Nucleus accumbens (tissue), 56 donors: ENCODE measurements around the gene SPDL1.

ENCODE experiments used
- DNase-seq, 56 donors: peaks; one replicate each; lab custom pipeline; 2025; lab: John Stamatoyannopoulos, UW

The SPDL1 gene, protein sequence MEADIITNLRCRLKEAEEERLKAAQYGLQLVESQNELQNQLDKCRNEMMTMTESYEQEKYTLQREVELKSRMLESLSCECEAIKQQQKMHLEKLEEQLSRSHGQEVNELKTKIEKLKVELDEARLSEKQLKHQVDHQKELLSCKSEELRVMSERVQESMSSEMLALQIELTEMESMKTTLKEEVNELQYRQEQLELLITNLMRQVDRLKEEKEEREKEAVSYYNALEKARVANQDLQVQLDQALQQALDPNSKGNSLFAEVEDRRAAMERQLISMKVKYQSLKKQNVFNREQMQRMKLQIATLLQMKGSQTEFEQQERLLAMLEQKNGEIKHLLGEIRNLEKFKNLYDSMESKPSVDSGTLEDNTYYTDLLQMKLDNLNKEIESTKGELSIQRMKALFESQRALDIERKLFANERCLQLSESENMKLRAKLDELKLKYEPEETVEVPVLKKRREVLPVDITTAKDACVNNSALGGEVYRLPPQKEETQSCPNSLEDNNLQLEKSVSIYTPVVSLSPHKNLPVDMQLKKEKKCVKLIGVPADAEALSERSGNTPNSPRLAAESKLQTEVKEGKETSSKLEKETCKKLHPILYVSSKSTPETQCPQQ

DNA sequence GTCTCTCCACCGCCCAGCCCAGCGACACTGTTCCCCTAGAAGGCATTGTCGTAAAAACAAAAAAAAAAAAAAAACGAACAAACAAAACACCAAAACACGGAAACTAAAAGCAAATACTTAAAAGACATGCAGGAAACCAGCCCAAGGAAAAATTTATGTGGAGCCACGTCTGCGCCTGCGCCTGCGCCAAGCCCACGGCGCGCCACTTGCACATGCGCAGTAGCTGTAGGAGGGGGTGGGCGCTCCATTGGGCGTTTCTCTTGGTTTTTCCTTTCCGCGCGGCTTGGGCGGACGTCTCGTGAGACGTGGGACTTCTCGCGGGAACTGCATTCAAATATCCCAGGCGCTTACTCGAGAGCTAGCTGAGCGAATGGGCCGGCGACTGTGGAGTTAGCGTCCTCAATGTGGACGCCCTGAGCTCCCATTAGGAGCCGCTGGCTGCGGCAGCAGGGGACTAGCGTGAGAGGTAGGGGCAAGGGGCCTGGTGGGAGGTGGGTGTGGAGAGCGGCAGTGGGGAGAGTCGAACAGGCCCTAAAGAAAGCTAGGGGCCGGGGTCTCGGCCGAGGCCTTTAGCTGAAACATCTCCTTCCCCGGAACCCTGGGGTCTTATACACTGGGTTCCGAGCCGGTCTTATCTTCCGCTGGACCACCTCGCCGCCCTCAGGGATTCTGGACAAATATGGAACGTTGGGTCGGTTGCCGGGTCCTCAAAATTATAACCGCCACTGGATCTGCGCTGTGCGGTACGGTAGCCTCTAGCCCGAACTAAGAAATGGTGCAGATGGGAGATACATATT lies at the start of gene SPDL1:
TSS of gene SPDL1 (plus strand) at position 350 of the 797 bp plus-strand sequence. CDS start 4,644 bp downstream, outside the sequence.
- DNase-seq, result peak; percentile 44 to 96 (median 88)

DNA sequence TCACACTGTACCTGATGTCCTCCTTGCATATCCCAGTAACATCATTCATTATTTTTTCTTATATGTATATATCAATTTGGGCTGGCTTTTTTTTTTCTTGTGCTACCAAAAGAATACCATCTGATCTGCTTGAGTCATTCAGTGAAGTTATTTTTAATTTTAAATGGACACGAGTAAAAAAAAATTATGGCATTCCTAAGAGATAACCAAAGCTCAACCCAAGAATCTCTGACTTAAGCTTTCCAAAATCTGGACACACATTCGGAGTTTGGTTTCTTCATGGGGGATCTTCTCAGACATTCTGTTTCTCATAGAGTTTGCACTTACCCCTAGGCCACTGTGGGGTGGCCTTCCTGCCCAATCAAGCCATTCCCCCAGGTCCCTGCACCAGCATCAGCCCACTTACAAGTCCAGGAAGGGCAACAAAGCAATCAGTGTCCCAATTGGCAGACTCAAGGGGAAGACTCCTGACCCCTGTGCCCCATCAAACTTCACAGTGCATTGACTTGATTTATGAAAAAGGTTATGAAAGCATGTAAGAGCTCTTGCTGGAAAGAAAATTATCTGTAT lies 49.2 kb upstream of the SPDL1 start:
- no peak for DNase-seq

GRCh38 chr5:169534939-169535338 lies 48.6 kb upstream of the SPDL1 start:
- DNase-seq, result no peak

GRCh38 chr5:169538944-169539343 lies 44.6 kb upstream of the SPDL1 start:
- no peak for DNase-seq

DNA sequence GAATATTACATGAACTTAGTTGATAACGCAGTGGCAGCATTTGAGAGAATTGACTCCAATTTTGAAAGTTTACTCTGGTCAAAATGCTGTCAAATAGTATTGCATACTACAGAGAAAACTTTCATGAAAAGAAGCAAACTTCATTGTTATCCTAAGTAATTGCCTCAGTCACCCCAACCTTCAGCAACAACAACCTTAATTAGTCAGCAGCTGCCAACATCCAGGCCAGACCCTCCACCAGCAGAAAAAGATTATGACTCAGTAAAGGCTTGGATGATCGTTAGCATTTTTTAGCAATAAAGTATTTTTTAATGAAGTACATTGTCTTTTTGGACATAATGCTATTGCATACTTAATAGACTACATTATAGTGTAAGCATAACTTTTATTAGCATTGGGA lies 40.8 kb upstream of the SPDL1 start:
- DNase-seq, result no peak

GRCh38 chr5:169544264-169544950 lies 39.2 kb upstream of the SPDL1 start:
- DNase-seq, result no peak

DNA sequence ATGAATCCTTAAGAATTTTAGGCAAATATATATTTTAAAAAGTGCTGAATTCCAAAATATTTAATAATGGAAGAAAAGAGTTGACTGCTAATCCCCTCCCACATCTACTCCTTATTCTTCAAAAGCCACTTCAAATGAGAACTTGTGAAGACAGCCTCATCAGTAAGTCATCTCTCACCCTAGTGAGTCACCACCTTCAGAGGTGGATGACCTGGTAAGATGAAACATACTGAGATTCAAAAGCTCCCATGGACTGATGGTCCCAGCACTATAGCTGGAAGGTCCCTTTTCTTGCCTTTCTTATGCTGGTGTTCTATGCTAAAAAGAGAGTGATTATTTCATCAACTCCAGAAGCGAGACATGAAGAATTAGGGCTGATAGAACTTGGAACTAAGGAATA lies 37.8 kb upstream of the SPDL1 start:
- DNase-seq, result no peak

DNA sequence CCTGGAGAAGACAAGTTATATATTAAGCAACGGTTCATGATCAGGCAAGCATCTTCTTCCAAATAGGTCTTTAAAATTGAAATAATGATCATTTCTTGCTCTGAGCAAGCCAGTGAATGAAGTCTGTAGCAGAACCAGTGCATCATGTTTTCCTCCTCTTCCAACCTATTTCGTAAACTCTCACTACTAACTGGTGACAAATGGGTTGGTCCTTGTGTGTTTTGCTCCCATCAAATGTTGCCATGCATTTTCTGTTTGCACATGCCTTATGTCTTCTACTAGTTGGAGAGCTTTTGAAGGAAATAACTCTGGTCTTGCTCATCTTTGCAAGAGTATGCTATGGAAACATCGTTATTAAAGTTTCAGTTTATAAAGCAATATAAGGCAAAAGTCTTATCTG lies 37.2 kb upstream of the SPDL1 start:
- no peak for DNase-seq

GRCh38 chr5:169547508-169547907 lies 36.1 kb upstream of the SPDL1 start:
- DNase-seq, result no peak

GRCh38 chr5:169548315-169548714 lies 35.3 kb upstream of the SPDL1 start:
- DNase-seq, result no peak

DNA sequence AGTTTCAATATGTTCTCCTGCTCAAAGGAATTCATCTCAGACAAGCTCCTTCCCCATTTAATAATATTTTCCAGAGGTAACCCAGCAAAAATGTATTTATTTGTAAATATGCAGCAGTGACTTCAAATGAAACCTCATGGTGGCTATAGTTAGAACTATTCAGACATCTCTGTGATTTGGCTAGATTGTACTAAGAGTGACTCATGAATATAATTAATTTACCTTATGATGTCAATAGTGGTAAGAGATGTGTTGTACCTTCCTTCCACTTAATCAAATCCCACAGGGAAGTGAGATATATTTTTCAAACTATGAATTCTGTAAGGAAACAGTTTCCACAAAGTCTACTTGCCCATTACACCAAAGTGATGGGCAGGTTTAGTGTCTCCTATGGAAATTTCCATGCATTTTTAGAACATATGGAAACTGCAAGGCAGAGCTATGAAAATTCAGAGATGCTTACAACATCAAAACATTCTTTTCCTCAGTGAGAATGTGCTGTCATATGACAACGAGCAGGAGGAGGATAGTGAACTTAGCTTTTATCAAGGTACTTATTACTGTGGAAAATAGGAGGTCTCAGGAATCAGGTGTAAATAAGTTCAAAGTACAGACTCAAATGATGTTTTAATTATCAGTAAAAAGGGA lies 34.0 kb upstream of the SPDL1 start:
- DNase-seq, result no peak

GRCh38 chr5:169550227-169550626 lies 33.3 kb upstream of the SPDL1 start:
- no peak for DNase-seq

DNA sequence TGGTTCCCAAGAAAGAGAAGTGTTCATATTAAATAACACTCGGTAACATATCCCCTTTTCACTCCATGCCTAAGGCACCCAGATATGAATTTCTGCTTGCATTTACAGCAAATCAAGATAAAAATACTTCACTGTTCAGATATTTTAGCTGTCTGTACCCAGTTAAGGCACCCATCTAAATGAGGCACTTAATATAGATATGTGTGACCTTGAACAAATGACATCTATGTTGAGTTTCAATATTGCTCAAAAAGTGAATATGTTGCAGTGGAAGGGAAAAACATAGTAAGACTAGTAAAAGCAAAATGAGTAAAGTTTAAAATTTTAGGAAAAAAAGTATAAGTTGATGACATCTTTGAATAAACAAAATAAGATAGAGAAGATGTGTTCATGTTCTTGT lies 32.4 kb upstream of the SPDL1 start:
- DNase-seq, result no peak

DNA sequence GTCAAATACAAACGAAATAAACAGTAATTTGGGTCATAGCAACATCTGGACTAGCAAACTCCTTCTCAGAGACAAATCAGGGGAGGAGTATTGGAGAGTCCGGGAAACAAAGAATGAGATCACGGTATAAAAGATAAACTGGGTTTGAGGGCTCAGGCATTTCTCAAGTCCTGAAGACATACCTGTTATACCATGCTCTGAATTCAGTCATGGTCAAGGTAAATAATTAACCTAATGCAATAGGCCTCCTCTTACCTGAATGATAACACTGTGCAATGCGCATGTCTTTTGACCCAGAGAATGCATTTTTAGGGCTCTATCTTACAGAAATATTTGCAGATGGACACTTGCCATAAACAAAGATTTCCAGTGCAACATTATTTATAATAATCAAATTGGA lies 31.9 kb upstream of the SPDL1 start:
- no peak for DNase-seq

GRCh38 chr5:169554251-169554650 lies 29.3 kb upstream of the SPDL1 start:
- DNase-seq, result no peak

DNA sequence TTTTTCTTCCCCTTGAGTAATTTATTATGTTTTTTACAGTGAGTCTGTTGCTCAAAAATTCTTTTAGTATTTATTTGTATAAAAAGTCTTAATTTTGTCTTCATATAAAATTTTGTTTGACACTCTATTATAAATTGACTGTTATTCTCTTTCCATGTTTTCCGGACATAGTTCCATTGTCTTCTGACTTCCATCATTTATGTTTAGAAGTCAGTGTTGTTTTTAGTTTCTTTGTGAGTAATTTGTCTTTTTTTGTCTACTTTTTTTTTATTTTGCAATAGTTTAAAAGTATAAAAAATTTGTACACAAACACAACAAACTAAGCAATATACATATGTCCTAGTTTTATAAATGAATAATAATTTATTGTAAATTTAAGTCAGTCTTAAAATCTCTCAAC lies 25.7 kb upstream of the SPDL1 start:
- DNase-seq, result no peak

- DNase-seq, result no peak
Measured at GRCh38 chr5:169561893-169562292, 21.7 kb upstream of the SPDL1 start.

DNA sequence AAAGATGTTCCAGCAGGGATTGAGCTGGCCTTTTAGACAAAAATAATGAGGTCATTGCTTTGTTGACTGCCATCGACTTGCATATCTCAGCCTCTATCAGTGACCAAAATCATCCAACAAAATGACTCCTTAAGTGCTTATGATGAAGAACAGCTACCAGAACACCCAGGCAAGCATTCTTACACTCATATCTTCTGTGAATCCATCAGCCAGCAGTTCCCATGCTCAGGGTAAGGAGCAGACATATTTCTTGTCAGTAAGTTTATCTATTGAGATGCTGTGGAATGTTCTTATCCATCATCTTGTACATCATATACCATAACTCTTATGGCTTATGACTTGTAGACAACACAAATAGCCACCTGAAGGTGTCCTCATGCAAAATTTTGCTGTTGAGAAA lies 20.2 kb upstream of the SPDL1 start:
- no peak for DNase-seq

GRCh38 chr5:169566202-169566601 lies 17.4 kb upstream of the SPDL1 start:
- no peak for DNase-seq

DNA sequence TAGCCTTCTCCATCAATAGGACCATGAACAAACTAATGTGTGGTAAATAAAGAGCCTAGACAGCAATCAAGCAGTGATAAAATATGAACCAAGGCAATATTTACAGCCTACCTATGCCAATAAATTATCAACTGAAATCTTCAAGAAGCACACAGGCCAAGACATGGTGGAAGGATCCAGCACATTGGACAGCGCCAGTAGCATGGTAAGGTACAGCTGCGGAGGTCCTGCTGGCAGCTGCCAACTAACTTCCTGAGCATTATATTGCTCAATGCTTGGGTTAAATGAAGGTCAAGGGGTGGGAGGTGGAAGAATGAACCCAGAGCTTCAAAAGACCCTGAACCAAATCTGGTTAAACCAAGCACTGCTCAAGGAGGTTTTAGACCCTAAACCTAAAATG lies 16.5 kb upstream of the SPDL1 start:
- DNase-seq, result no peak
